ENCODE measurements around the gene TM9SF1. TPM values are rescaled to one million over a fixed set of nuclear protein-coding genes. Genes with fewer than 3 reads are reported as not detected.

Gene TM9SF1
- total and polyA plus RNA-seq, 2 of the 13 experiments (the other 11 are each of a cell fraction or from before 2014, with no cell fraction given) = 83.2 to 110 TPM

- TF ChIP-seq E2F5 (CRISPR knock-in tag; conservative IDR thresholded peaks at IDR 0.05) (peak; percentile 93), ZNF841 (CRISPR knock-in tag; IDR thresholded peaks at IDR 0.05; ENCODE audit: borderline replicate concordance) (no peak), NCOR1 (IDR thresholded peaks at IDR 0.05; ENCODE audit: borderline replicate concordance, low read length) (no peak; the same call in 1 of the 2 replicates), NFE2L1 (CRISPR knock-in tag; IDR thresholded peaks at IDR 0.05; ENCODE audit: borderline replicate concordance) (peak; percentile 92), ZNF614 (CRISPR knock-in tag; IDR thresholded peaks at IDR 0.05; ENCODE audit: borderline replicate concordance) (no peak; the same call in none of the 2 replicates), IKZF5 (CRISPR knock-in tag; IDR thresholded peaks at IDR 0.05) (peak; percentile 99; the same call in 1 of the 2 replicates), THRA (CRISPR knock-in tag; IDR thresholded peaks at IDR 0.05; ENCODE audit: borderline replicate concordance) (peak; percentile 93), ZNF407 (CRISPR knock-in tag; IDR thresholded peaks at IDR 0.05; ENCODE audit: not compliant biosample characterization) (peak; percentile 100), HES4 (CRISPR knock-in tag; IDR thresholded peaks at IDR 0.05; ENCODE audit: borderline replicate concordance) (peak; percentile 98), TRAFD1 (CRISPR knock-in tag; IDR thresholded peaks at IDR 0.05; ENCODE audit: borderline replicate concordance) (peak; percentile 99), E2F1 (CRISPR knock-in tag; IDR thresholded peaks at IDR 0.05) (peak; percentile 96)
Measured at GRCh38 chr14:24195186-24196070, at the start of gene TM9SF1 (continued).
